Adrenal gland (tissue), 12 donors: Measurements from ENCODE around the gene AP1S2. TPM values are rescaled to one million over a fixed set of nuclear protein-coding genes. Genes with fewer than 3 reads are reported as not detected.

Experiments used
- DNase-seq, 7 donors: peaks; one replicate each; pipeline ENCODE4 v3.0.0-alpha.2; 2019 to 2020
- H3K27ac ChIP-seq, 5 donors: fragments of 200-600 bp; sonication (generic) in 4 of 5; 1 replicate in 3 of 5; 2 replicates in 2 of 5; pipeline versions ENCODE4 v1.5.1 to v1.8.0; 2016 to 2020; ENCODE audit warnings: mild to moderate bottlenecking in 1 of 5
- H3K27me3 ChIP-seq: fragments of 200-600 bp; 2 replicates; pipeline ENCODE4 v1.8.0; 2021
- H3K36me3 ChIP-seq, 2 donors: fragments of 200-600 bp; replicated peaks in 1 of 2; 1 replicate in 1 of 2; 2 replicates in 1 of 2; pipeline versions ENCODE4 v1.5.1 to v1.8.0; 2018 to 2022
- H3K4me1 ChIP-seq, 2 donors: fragments of 200-600 bp; replicated peaks in 1 of 2; 1 replicate in 1 of 2; 2 replicates in 1 of 2; pipeline versions ENCODE4 v1.5.1 to v1.8.0; 2018 to 2021
- H3K4me3 ChIP-seq, 4 donors: fragments of 200-600 bp; sonication (generic) in 3 of 4; one replicate each; pipeline ENCODE4 v1.5.1; 2016 to 2018
- H3K9me3 ChIP-seq, 3 donors: fragments of 200-600 bp; sonication (generic) in 1 of 3; replicated peaks in 1 of 3; 1 replicate in 2 of 3; 2 replicates in 1 of 3; pipeline versions ENCODE4 v1.5.1 to v1.8.0; 2016 to 2021
- CTCF ChIP-seq, 6 experiments: fragments of 450-650 bp in 4 of 6; fragments of 200-600 bp in 2 of 6; sonication (generic) in 1 of 6; IDR thresholded peaks; 1 replicate in 5 of 6; 2 replicates in 1 of 6; pipeline versions ENCODE4 v1.5.1 to v1.8.0; 2016 to 2021; ENCODE audit warnings: antibody characterized with exemption in 6 of 6, mild to moderate bottlenecking in 2 of 6, moderate library complexity in 1 of 6
- POLR2A ChIP-seq, 2 donors: fragments of 450-650 bp; IDR thresholded peaks; one replicate each; pipeline ENCODE4 v1.6.1; 2017; ENCODE audit warnings: antibody characterized with exemption in 2 of 2, mild to moderate bottlenecking in 2 of 2, moderate library complexity in 1 of 2
- WGBS, 4 donors: extraction: QIAGEN DNeasy Blood & Tissue Kit in 2 of 4; methylation state at CpG; one replicate each; pipeline versions ENCODE4 v1.1.5 to v1.1.7; 2013 to 2017; 5-methylcytosine and 5-hydroxymethylcytosine counted together
- intact Hi-C, 2 donors: fragments of 100-400 bp; cut with DNase I; formaldehyde crosslinking; loops; one replicate each; pipeline versions ENCODE4 v1.14.1 to v1.15.0; 2022 to 2023
- polyA plus RNA-seq, 3 donors: library from polyadenylated mRNA; stranded (reverse); fragments of 200-250 nt in 2 of 3; fragments of 350-450 nt in 1 of 3; fragmentation: Illumina TruSeq in 1 of 3; extraction: RNeasy Lipid Tissue Mini Kit (QIAGEN cat#74804) in 1 of 3; gene quantifications; one replicate each; pipeline ENCODE4 v1.2.3, GENCODE V29; 2013 to 2014
- total RNA-seq, 9 donors: library from RNA; depleted of rRNA in 4 of 9; stranded (reverse); fragments of >200 nt in 4 of 9; fragments of 120-200 nt in 1 of 9; fragmentation: NEBNext Ultra II Directional in 1 of 9; extraction: Animal tissue kit (Norgen Biotek cat#: 25700) in 1 of 9; gene quantifications; one replicate each; pipeline versions ENCODE4 v1.1.0 to v1.2.4, GENCODE V29; 2013 to 2023
- donor health status: healthy with polysubstance abuse.
- donor health status: Bipolar disorder and iron deficiency.
- donor health status: DM: yes; HTN: yes; CAD: no.
- donor health status: DM: no; HTN: no; CAD: no.
- donor health status: DM: no; HTN: no; CAD: no.
- donor health status: DM: yes; HTN: yes; CAD: no.

AP1S2 gene
- total and polyA plus RNA-seq, 12 donors, result 8.8 to 47.1 (median 20.3) TPM

GRCh38 chrX:15812192-15812938, 42.2 kb downstream of the AP1S2 start:
- intact Hi-C loops, result no loop called here
- Histone ChIP-seq H3K27ac (no peak overlapping the region), H3K27me3 (no peaks in the 10 kb centered on the region), H3K36me3 (peaks cover 0 to 49% of the 10 kb centered on the region in 2 donors), H3K4me1 (no peaks in the 10 kb centered on the region), H3K4me3 (no peak overlapping the region), H3K9me3 (no peaks in the 10 kb centered on the region)
- DNase-seq, result no peak
- TF ChIP-seq POLR2A (IDR thresholded peaks at IDR 0.05) (no peak), CTCF (IDR thresholded peaks at IDR 0.05) (no peak)
- WGBS, 4 donors, result 89 to 96% (median 91%) methylated on average over 8 of the region's 8 CpGs

DNA sequence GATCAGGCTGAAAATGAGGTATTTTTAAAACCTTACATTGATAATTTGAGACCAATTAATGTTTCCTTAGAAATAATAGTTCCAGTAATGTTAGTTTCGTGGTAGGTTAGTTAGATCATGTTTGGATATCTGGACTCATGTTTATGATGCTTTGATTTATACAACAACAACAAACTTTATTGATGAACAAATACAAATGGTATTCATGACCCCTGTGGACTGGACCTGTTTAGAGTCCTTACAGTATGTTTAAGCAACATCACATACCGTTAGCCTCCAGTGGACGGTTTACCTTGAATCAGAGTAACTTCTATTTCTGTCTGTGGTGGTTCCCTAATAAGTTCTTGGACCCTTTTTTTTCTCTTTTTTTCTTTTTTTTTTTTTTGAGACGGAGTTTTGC, 46.4 kb downstream of the AP1S2 start:
- intact Hi-C loops, result no loop called here
- H3K27me3 ChIP-seq, result no peaks in the 10 kb centered on the region
- H3K36me3 ChIP-seq, result peaks cover 0 to 57% of the 10 kb centered on the region in 2 donors
- 94 to 99% (median 95%) methylated on average over 4 of the region's 4 CpGs for WGBS, 4 donors
- no peak overlapping the region for H3K27ac ChIP-seq
- DNase-seq, result no peak
- H3K4me1 ChIP-seq, result peaks cover 0 to 2% of the 10 kb centered on the region in 2 donors
- no peak overlapping the region for H3K4me3 ChIP-seq
- TF ChIP-seq CTCF (IDR thresholded peaks at IDR 0.05) (no peak), POLR2A (IDR thresholded peaks at IDR 0.05) (no peak)
- H3K9me3 ChIP-seq, result no peaks in the 10 kb centered on the region

DNA sequence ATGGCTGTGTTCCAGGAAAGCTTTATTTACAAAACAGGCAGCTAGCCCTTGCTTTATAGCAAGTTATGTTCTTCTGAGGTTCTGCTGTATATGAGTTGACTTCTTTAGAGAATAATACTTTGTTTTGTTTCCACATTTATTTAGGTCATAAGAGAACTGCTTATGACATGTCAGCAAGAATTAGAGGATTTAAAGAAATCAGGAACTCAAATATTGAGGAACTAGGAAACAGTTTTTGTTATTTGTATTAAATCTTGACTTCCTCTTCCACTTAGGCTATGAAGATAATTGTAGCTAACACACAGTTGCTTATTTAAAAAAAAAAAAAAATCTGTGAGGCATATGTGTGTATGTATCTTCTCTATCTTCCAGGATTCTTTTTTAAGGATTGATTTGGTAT, 50.0 kb downstream of the AP1S2 start:
- Histone ChIP-seq H3K9me3 (no peaks in the 10 kb centered on the region), H3K4me1 (peaks cover 0 to 4% of the 10 kb centered on the region in 2 donors), H3K27me3 (no peaks in the 10 kb centered on the region), H3K27ac (peak overlapping the region in 1 of 5 donors; percentile 9), H3K36me3 (peaks cover 0 to 33% of the 10 kb centered on the region in 2 donors), H3K4me3 (no peak overlapping the region)
- TF ChIP-seq POLR2A (IDR thresholded peaks at IDR 0.05), result no peak
- TF ChIP-seq CTCF (IDR thresholded peaks at IDR 0.05), result no peak
- no peak for DNase-seq
- intact Hi-C loops, result no loop called here

DNA sequence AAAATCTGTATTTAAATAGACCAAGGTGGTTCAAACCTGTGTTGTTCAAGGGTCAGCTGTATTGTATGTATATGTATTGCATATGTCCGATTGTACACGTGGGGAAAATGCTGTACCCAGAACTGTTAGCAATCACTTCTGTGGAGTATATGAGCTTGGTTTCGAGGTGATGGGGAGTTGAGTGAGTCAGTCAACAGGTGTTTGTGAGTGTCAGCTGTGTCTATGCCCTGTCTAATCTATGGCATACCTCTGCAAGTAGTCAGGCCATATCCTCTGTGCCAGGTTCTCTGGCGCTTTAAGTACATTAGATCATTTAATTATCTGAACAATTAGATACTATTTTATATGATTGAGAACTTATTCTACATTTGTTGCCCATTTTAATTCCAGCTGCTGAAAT, 56.9 kb downstream of the AP1S2 start:
- no peak overlapping the region for H3K4me3 ChIP-seq
- no peaks in the 10 kb centered on the region for H3K36me3 ChIP-seq
- intact Hi-C loops, result no loop called here
- H3K27ac ChIP-seq, result no peak overlapping the region
- H3K9me3 ChIP-seq, result no peaks in the 10 kb centered on the region
- no peak for TF ChIP-seq CTCF (IDR thresholded peaks at IDR 0.05)
- TF ChIP-seq POLR2A (IDR thresholded peaks at IDR 0.05), result no peak
- WGBS, 4 donors, result 89 to 97% (median 96%) methylated on average over 2 to 4 of the region's 4 CpGs
- no peak for DNase-seq
- no peaks in the 10 kb centered on the region for H3K4me1 ChIP-seq
- no peaks in the 10 kb centered on the region for H3K27me3 ChIP-seq
